ENCODE measurements around the gene LORICRIN.

The LORICRIN gene

GRCh38 chr1:153271711-153272110, 12.2 kb downstream of the LORICRIN start:
- no peak for TF ChIP-seq CTCF (conservative IDR thresholded peaks at IDR 0.05; ENCODE audit: low read depth, low read length)
- no peak overlapping the region for H3K4me3 ChIP-seq (ENCODE audit: low read depth, low read length)

GRCh38 chr1:153272186-153272585, 12.7 kb downstream of the LORICRIN start:
- H3K4me3 ChIP-seq (ENCODE audit: low read depth, low read length), result no peak overlapping the region
- TF ChIP-seq CTCF (conservative IDR thresholded peaks at IDR 0.05; ENCODE audit: low read depth, low read length), result no peak
- no peak for DNase-seq (ENCODE audit: low read depth)

More at GRCh38 chr1:153271711-153272110, 12.2 kb downstream of the LORICRIN start:
- no peak for DNase-seq (ENCODE audit: low read depth)

GRCh38 chr1:153277852-153278251, 18.4 kb downstream of the LORICRIN start:
- H3K4me3 ChIP-seq (ENCODE audit: low read depth, low read length), result no peak overlapping the region
- peak; percentile 36 for TF ChIP-seq CTCF (conservative IDR thresholded peaks at IDR 0.05; ENCODE audit: low read depth, low read length)
- DNase-seq (ENCODE audit: low read depth), result peak; percentile 3

- TF ChIP-seq CTCF (conservative IDR thresholded peaks at IDR 0.05; ENCODE audit: low read depth, low read length), result peak; percentile 33
- DNase-seq (ENCODE audit: low read depth), result no peak
- no peak overlapping the region for H3K4me3 ChIP-seq (ENCODE audit: low read depth, low read length)
These were observed 29.3 kb downstream of the LORICRIN start for GRCh38 chr1:153288634-153289275.

GRCh38 chr1:153291514-153291913, 32.0 kb downstream of the LORICRIN start:
- no peak for DNase-seq (ENCODE audit: low read depth)
- no peak for TF ChIP-seq CTCF (conservative IDR thresholded peaks at IDR 0.05; ENCODE audit: low read depth, low read length)
- no peak overlapping the region for H3K4me3 ChIP-seq (ENCODE audit: low read depth, low read length)

- TF ChIP-seq CTCF (conservative IDR thresholded peaks at IDR 0.05; ENCODE audit: low read depth, low read length), result no peak
- no peak for DNase-seq (ENCODE audit: low read depth)
- H3K4me3 ChIP-seq (ENCODE audit: low read depth, low read length), result no peak overlapping the region
These were observed 32.7 kb downstream of the LORICRIN start for GRCh38 chr1:153292185-153292584.

Measured in choroid plexus epithelial cell (primary cell).